Body of pancreas (tissue), 4 donors: ENCODE results near the gene EIF4A2. TPM values are rescaled to one million over a fixed set of nuclear protein-coding genes. Genes with fewer than 3 reads are reported as not detected.
A peak's percentile ranks its signal among the peaks of the same experiment; 100 is the strongest.
"Not testable (repeated sequence)": the region's sequence is repeated elsewhere in the genome, so short reads cannot be mapped to it uniquely, and the experiment has no call there.

Experiments used
- ATAC-seq: fragments of 150-250 bp; one replicate; pipeline ENCODE4 v1.9.1; 2016
- DNase-seq, 4 donors: peaks; one replicate each; pipeline ENCODE4 v3.0.0-alpha.2; 2019
- H3K27ac ChIP-seq, 4 donors: fragments of 200-600 bp; sonication (generic); 1 replicate in 3 of 4; 2 replicates in 1 of 4; pipeline versions ENCODE4 v1.5.1 to v1.6.1; 2016 to 2019; ENCODE audit warnings: mild to moderate bottlenecking in 1 of 4, mixed read lengths in 1 of 4, moderate library complexity in 1 of 4
- H3K27me3 ChIP-seq, 2 donors: fragments of 200-600 bp; sonication (generic); one replicate each; pipeline ENCODE4 v1.6.0; 2016; ENCODE audit warnings: mild to moderate bottlenecking in 1 of 2
- H3K36me3 ChIP-seq, 2 donors: fragments of 200-600 bp; sonication (generic); replicated peaks in 1 of 2; 2 replicates each; pipeline ENCODE4 v1.5.1; 2016; ENCODE audit warnings: low read depth in 2 of 2; ENCODE audit not compliant: insufficient read depth in 1 of 2
- H3K4me1 ChIP-seq: fragments of 200-600 bp; sonication (generic); one replicate; pipeline ENCODE4 v1.6.0; 2016
- H3K4me3 ChIP-seq, 2 donors: fragments of 200-600 bp; sonication (generic); 1 replicate in 1 of 2; 2 replicates in 1 of 2; pipeline ENCODE4 v1.5.1; 2016 to 2019
- H3K9me3 ChIP-seq, 3 donors: fragments of 200-600 bp; sonication (generic); 1 replicate in 2 of 3; 2 replicates in 1 of 3; pipeline ENCODE4 v1.5.1; 2016
- POLR2A ChIP-seq, 3 donors: fragments of 450-650 bp; IDR thresholded peaks; one replicate each; pipeline ENCODE4 v1.6.1; 2016; ENCODE audit warnings: antibody characterized with exemption in 3 of 3, mild to moderate bottlenecking in 2 of 3
- WGBS, 2 donors: methylation state at CpG; one replicate each; pipeline ENCODE4 v1.1.5; 2017; 5-methylcytosine and 5-hydroxymethylcytosine counted together
- intact Hi-C: fragments of 100-400 bp; cut with DNase I; formaldehyde crosslinking; loops from one replicate; pipeline ENCODE4 v1.15.1; 2023
- total RNA-seq, 2 donors: library from RNA; depleted of rRNA; stranded (reverse); fragments of >200 nt; gene quantifications; one replicate each; pipeline ENCODE4 v1.1.0, GENCODE V29; 2016
- TF ChIP-seq, protein P1 (sequence below), 7 experiments: fragments of 450-650 bp in 4 of 7; fragments of 200-600 bp in 3 of 7; sonication (generic) in 3 of 7; IDR thresholded peaks; one replicate each; pipeline ENCODE4 v1.5.1; 2016 to 2019; ENCODE audit warnings: antibody characterized with exemption in 7 of 7

EIF4A2 gene
- total RNA-seq, 2 donors from 2014 or later = 222 to 424 TPM

DNA sequence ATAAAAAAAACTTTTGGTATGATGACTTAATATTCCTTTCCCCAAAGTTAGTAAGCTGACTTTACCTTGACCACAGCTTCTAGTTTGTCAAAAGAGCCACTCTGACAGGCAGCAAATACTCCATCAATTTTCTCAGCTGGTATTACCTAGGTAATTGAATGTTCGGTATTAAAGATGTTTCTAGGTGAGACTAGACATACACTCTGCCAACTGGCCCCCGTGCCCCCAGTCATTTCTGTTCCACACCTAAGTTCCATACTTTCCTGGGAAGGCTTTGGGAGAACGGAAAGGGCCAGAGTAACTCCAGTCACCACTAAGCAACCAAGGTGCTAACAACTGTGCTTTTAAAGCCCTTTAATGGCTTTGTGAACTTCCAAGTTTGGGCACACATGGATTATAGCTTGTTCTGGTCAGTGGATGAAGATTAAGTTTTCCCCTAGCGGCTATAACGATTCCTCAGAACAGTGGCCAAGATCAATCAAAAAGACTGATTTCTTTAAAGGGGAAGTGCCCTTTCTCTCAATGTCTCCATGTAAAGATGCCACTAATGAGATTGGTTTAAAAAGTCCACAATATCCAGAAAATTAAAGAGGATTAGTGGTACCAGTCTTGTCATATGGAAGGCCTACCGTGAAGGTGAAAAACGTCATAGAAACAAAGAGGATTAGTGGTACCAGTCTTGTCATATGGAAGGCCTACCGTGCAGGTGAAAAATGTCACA lies 7.0 kb downstream of the EIF4A2 start:
- Histone ChIP-seq H3K27me3 (no peaks in the 10 kb centered on the region), H3K4me1 (peaks cover 38% of the 10 kb centered on the region), H3K36me3 (peaks cover 14 to 29% of the 10 kb centered on the region in 2 donors), H3K27ac (peak overlapping the region in 1 of 4 donors; percentile 22), H3K9me3 (no peaks in the 10 kb centered on the region), H3K4me3 (no peak overlapping the region)
- TF ChIP-seq, protein P1, sequence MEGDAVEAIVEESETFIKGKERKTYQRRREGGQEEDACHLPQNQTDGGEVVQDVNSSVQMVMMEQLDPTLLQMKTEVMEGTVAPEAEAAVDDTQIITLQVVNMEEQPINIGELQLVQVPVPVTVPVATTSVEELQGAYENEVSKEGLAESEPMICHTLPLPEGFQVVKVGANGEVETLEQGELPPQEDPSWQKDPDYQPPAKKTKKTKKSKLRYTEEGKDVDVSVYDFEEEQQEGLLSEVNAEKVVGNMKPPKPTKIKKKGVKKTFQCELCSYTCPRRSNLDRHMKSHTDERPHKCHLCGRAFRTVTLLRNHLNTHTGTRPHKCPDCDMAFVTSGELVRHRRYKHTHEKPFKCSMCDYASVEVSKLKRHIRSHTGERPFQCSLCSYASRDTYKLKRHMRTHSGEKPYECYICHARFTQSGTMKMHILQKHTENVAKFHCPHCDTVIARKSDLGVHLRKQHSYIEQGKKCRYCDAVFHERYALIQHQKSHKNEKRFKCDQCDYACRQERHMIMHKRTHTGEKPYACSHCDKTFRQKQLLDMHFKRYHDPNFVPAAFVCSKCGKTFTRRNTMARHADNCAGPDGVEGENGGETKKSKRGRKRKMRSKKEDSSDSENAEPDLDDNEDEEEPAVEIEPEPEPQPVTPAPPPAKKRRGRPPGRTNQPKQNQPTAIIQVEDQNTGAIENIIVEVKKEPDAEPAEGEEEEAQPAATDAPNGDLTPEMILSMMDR (IDR thresholded peaks at IDR 0.05) = peak in 2 of 7 experiments; percentile 7 to 11
- TF ChIP-seq POLR2A (IDR thresholded peaks at IDR 0.05) = peak in 2 of 3 donors; percentile 19 to 50
- ATAC-seq = peak; percentile 59
- intact Hi-C loops = no loop called here
- no peak for DNase-seq
- WGBS, 2 donors = 53 to 67% methylated on average over 8 of the region's 8 CpGs

DNA sequence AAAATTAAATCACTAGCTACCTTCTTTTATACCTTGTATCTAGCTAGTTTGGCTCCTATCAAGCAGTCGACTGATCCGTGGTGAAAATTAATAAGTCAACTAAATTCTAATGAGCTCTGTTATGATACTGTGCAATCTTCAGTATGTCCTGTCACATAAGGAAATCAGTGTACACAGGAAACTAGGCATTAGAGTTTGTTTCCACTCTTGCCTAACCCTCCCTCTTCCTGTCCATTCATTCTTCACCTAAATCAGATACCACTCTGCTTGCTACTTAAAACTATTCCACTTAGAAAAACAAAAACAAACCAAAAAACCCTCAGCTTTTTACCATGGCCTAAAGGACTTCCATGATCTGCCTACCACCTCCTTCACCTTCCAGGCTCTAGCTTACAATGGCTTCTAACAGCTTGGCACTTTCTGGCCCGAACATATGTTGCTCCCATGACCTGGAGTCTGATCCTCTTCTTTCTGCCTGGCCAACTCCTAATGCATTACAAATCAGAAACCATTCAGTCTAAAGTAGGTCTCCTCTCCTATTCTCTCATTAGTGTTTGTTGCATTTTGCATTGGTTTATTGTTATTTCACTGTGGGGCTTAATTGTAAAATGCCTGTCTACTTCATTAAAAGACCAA lies 15.0 kb downstream of the EIF4A2 start:
- Histone ChIP-seq H3K27me3 (no peaks in the 10 kb centered on the region), H3K4me3 (no peak overlapping the region), H3K36me3 (peaks cover 0 to 3% of the 10 kb centered on the region in 2 donors), H3K27ac (no peak overlapping the region), H3K9me3 (no peaks in the 10 kb centered on the region), H3K4me1 (no peaks in the 10 kb centered on the region)
- ATAC-seq (no peak), DNase-seq (no peak)
- intact Hi-C loops = no loop called here
- TF ChIP-seq, protein P1 (IDR thresholded peaks at IDR 0.05) = no peak
- no peak for TF ChIP-seq POLR2A (IDR thresholded peaks at IDR 0.05)
- WGBS, 2 donors = 84 to 92% methylated on average over 3 of the region's 3 CpGs

DNA sequence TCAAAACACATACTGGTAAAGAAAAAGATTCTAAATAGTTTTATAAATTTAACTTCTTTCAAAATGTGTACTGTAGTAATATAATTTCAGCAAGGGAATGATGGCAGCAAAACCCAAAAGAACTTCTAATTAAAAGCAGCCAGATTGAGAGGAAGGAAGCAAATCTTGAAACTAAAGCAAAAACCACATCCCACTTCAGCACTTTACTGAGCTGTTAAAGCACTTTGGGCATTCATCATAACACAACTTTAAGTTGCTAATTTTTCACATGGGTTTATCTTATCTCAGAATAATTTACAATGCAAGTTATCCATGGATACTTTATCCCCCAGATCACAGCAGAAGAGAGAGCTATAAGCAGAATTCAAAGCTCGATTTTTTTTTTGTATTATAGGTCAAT lies 16.9 kb downstream of the EIF4A2 start:
- no peak overlapping the region for H3K4me3 ChIP-seq
- H3K27me3 ChIP-seq = no peaks in the 10 kb centered on the region
- DNase-seq = no peak
- peaks cover 0 to 3% of the 10 kb centered on the region in 2 donors for H3K36me3 ChIP-seq
- no peak overlapping the region for H3K27ac ChIP-seq
- peaks cover 2% of the 10 kb centered on the region for H3K4me1 ChIP-seq
- H3K9me3 ChIP-seq = no peaks in the 10 kb centered on the region
- whole genome bisulfite sequencing, 2 donors = 85 to 92% methylated on average over 1 of the region's 1 CpG
- no peak for ATAC-seq
- TF ChIP-seq, protein P1 (IDR thresholded peaks at IDR 0.05) = no peak
- intact Hi-C loops = no loop called here

DNA sequence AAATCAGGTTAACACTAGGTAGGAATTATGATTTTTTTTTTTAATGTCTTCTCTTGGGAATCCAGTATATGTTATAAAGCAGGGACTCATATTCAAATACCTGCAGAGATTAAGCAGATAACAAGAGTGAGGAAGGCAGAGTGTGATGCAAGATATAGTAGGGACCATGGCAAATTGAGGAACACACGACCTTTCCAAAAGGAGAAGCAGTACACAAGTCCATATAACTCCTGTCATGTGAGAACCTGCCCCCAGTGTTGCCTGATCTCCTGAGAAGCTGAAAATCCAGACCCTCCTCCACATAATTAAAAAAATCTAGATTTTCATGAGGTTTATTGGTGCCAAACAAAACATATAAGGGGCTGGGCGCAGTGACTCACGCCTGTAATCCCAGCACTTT lies 19.3 kb downstream of the EIF4A2 start:
- H3K4me3 ChIP-seq = no peak overlapping the region
- TF ChIP-seq, protein P1 (IDR thresholded peaks at IDR 0.05) = no peak
- no peak for TF ChIP-seq POLR2A (IDR thresholded peaks at IDR 0.05)
- intact Hi-C loops = no loop called here
- WGBS, 2 donors = 76 to 92% methylated on average over 3 of the region's 3 CpGs
- no peaks in the 10 kb centered on the region for H3K9me3 ChIP-seq
- DNase-seq = no peak
- H3K4me1 ChIP-seq = peaks cover 16% of the 10 kb centered on the region
- H3K27me3 ChIP-seq = no peaks in the 10 kb centered on the region
- no peak for ATAC-seq
- peaks cover 0 to 3% of the 10 kb centered on the region in 2 donors for H3K36me3 ChIP-seq
- H3K27ac ChIP-seq = no peak overlapping the region

DNA sequence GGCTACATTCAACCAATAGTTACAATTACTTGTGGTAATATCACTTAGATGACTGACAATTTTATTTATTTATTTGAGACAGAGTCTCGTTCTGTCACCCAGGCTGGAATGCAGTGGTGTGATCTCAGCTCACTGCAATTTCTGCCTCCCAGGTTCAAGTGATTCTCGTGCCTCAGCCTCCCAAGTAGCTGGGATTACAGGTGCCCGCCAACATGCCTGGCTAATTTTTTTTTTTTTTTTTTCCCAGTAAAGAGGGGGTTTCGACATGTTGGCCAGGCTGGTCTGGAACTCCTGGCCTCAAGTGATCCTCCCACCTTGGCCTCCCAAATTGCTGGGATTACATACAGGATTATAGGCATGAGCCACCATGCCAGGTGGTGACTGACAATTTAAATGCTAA lies 20.1 kb downstream of the EIF4A2 start:
- ATAC-seq, H3K9me3 ChIP-seq, DNase-seq, H3K36me3 ChIP-seq, H3K27ac ChIP-seq, H3K27me3 ChIP-seq, intact Hi-C loops, H3K4me3 ChIP-seq: not testable (repeated sequence)
- H3K4me1 ChIP-seq = peaks cover 16% of the 10 kb centered on the region
- 85 to 90% methylated on average over 4 of the region's 4 CpGs for WGBS, 2 donors
